ENCODE measurements around the gene EHMT2. TPM values are rescaled to one million over a fixed set of nuclear protein-coding genes. Genes with fewer than 3 reads are reported as not detected.

EHMT2 gene
- total and polyA plus RNA-seq, 2 donors (not counting 3 experiments of a cell fraction or from before 2014, with no cell fraction given), result 53.3 to 54.3 TPM

GRCh38 chr6:31877651-31878161, 19.8 kb downstream of the EHMT2 start:
- Histone ChIP-seq H3K27me3 (ENCODE audit: control insufficient read depth in 2 of 2, insufficient read depth in 2 of 2, low read length in 2 of 2) (no peaks in the 10 kb centered on the region), H4K20me1 (replicated peaks; ENCODE audit: control insufficient read depth, extremely low read depth, insufficient read depth, low read length) (no peaks in the 10 kb centered on the region), H3K4me3 (replicated peaks in 1 of 3; ENCODE audit: insufficient read depth in 1 of 3, low read depth in 1 of 3, low read length in 3 of 3) (no peak overlapping the region), H2AFZ (ENCODE audit: low read depth, low read length) (no peak overlapping the region), H3K9ac (replicated peaks; ENCODE audit: extremely low read depth, insufficient read depth, low read length) (no peak overlapping the region), H3K79me2 (ENCODE audit: control insufficient read depth, insufficient read depth, low read length) (no peaks in the 10 kb centered on the region), H3K36me3 (ENCODE audit: control insufficient read depth in 2 of 2, extremely low read depth in 1 of 2, insufficient read depth in 2 of 2, low read length in 2 of 2) (peaks cover 0 to 24% of the 10 kb centered on the region in 2 experiments), H3K27ac (ENCODE audit: insufficient read depth, low read depth, low read length) (no peak overlapping the region), H3K9me3 (replicated peaks; ENCODE audit: control insufficient read depth, insufficient read depth, low read length) (no peaks in the 10 kb centered on the region), H3K9me1 (replicated peaks; ENCODE audit: control insufficient read depth, extremely low read depth, insufficient read depth, low read length) (no peaks in the 10 kb centered on the region), H3K4me2 (ENCODE audit: insufficient read depth, low read length) (no peak overlapping the region), H3K4me1 (ENCODE audit: control insufficient read depth, extremely low read depth, insufficient read depth, low read length) (peaks cover 6% of the 10 kb centered on the region)
- no TSS peak for BruUV-seq (replicated peaks)
- no peak for TF ChIP-seq MYC (IDR thresholded peaks at IDR 0.05; ENCODE audit: low read depth, low read length)
- no peak for TF ChIP-seq CTCF (IDR thresholded peaks at IDR 0.05; ENCODE audit: extremely low read depth in 1 of 2, insufficient read depth in 1 of 2, low read depth in 1 of 2, low read length in 2 of 2)
- TF ChIP-seq POLR2AphosphoS5 (IDR thresholded peaks at IDR 0.05; ENCODE audit: insufficient read depth, low read depth, low read length), result no peak
- no peak for TF ChIP-seq MAX (IDR thresholded peaks at IDR 0.05; ENCODE audit: insufficient read depth, insufficient read length)
- TF ChIP-seq JUN (IDR thresholded peaks at IDR 0.05; ENCODE audit: borderline replicate concordance, insufficient read depth, insufficient read length, low read depth), result no peak
- TF ChIP-seq EZH2 (IDR thresholded peaks at IDR 0.05; ENCODE audit: borderline replicate concordance, low read depth, low read length, severe bottlenecking), result no peak
- intact Hi-C loops (cut with micrococcal nuclease), result no loop called here
- CTCF ChIA-PET, result interaction anchor here (1.1 to 1.4 kb wide), 2 partner anchors 11 to 13 kb away, joined by 4 read pairs; no protein-coding TSS in a partner anchor
- dilution Hi-C loops (cut with MboI; ENCODE audit: extremely low pct_ligation_motif_present, low sequenced_read_pairs), result no loop called here
- POLR2A ChIA-PET, result no interaction called here
- FAIRE-seq, result no peak
- no peak for DNase-seq (ENCODE audit: low read depth, low spot score)
